Measurements from ENCODE around the gene ZACN.

DNA sequence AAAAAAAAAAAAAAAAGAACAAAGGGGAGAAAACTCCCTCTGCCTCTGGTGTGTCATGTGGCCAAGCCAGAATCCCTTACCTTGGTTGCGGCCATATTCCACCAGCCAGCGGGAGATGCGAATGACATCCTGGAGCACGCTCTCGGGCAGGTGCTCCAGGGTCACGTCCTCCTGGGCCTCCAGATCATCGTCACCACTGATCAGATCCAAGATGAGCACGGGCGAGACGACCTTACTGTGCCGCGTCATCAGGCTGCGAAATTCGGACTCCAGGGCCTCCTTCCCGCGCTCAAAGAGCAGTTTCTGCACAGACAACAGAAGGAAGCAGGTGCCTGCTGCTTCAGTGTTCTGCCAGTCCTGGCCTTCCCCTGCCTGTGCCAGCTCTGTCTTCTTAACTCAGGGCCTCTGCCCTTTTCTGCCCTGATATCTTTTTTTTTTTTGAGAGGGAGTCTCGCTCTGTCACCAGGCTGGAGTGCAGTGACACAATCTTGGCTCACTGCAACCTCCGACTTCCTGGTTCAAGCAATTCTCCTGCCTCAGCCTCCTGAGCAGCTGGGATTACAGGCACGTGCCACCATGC, 18.8 kb downstream of the ZACN start:
- TF ChIP-seq, protein P1, sequence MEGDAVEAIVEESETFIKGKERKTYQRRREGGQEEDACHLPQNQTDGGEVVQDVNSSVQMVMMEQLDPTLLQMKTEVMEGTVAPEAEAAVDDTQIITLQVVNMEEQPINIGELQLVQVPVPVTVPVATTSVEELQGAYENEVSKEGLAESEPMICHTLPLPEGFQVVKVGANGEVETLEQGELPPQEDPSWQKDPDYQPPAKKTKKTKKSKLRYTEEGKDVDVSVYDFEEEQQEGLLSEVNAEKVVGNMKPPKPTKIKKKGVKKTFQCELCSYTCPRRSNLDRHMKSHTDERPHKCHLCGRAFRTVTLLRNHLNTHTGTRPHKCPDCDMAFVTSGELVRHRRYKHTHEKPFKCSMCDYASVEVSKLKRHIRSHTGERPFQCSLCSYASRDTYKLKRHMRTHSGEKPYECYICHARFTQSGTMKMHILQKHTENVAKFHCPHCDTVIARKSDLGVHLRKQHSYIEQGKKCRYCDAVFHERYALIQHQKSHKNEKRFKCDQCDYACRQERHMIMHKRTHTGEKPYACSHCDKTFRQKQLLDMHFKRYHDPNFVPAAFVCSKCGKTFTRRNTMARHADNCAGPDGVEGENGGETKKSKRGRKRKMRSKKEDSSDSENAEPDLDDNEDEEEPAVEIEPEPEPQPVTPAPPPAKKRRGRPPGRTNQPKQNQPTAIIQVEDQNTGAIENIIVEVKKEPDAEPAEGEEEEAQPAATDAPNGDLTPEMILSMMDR (conservative IDR thresholded peaks at IDR 0.05; ENCODE audit: low read length) = no peak
- TF ChIP-seq EZH2phosphoT487 (IDR thresholded peaks at IDR 0.05; ENCODE audit: borderline replicate concordance, low read depth, low read length) = no peak

Measured in OCI-LY7 (cell line).